Right renal pelvis (tissue), 4 donors: ENCODE measurements around the gene MAML3. TPM values are rescaled to one million over a fixed set of nuclear protein-coding genes. Genes with fewer than 3 reads are reported as not detected.
"Not testable (repeated sequence)": the region's sequence is repeated elsewhere in the genome, so short reads cannot be mapped to it uniquely, and the experiment has no call there.

Source experiments
- DNase-seq, 4 donors: peaks; one replicate each; pipeline ENCODE4 v3.0.0-alpha.2; 2013; ENCODE audit warnings: low read depth in 4 of 4, low spot score in 3 of 4, missing footprints in 1 of 4
- polyA plus RNA-seq, 4 donors: library from polyadenylated mRNA; unstranded; fragments of 120-200 nt; gene quantifications; one replicate each; pipeline ENCODE4 v1.2.1, GENCODE V29; 2013; ENCODE audit not compliant: insufficient read length in 4 of 4

The MAML3 gene
- polyA plus RNA-seq, 4 donors, result 17.4 to 19.8 (median 17.9) TPM

DNA sequence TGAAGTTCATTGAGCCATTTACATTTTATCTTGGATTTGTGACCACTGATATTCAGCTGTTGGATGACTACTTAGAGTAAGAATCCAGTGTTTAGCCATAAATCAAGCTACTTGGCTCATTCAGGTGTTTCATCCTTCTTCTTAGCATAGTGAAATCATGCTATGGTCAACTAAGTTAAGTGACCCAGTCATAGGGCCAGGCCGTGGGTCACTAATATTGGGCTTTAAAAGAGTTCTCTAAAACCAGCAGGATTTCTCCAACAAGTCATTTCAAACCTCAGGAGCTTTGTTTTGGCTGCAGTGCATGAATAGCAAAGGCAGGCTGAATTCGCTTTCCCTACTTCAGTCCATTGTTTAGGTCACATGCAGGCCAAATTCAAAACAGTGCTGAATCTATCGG, 181.0 kb downstream of the MAML3 start:
- no peak for DNase-seq

DNA sequence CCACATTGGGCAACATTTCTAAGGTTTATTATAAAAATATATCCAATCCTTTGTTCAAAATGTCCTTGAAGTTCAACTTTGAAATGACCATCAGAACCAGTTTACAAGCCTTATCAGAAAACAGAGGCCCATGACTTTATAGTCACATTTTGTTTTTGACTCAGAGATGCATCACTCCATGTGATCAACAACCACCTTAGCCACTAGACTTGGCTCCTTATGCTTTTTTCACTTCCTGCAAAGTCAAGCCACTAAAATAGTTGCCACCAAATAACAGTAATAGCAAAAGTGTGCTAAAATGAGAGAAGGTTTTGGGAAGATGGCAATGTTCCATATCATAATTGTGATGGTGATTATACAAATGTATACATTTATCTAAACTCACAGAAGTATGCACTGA, 181.7 kb downstream of the MAML3 start:
- no peak for DNase-seq

DNA sequence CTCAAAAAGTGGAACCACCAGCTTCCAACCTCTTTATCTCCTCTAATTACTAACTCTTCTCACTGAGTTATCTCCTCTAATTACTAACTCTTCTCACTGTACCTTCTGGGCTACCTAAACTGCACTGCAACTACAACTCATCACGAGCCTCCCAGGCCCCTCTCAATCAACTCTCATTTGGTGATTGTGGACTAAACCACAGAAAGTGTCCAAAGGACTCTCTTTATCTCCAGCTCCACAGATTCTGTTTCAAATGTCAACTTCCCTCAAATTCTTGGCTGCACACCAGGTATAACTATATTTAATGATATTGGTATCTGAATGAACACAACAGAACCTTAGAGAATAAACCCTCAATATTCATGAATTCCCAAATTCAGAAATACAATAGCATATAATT, 182.9 kb downstream of the MAML3 start:
- DNase-seq, result no peak

DNA sequence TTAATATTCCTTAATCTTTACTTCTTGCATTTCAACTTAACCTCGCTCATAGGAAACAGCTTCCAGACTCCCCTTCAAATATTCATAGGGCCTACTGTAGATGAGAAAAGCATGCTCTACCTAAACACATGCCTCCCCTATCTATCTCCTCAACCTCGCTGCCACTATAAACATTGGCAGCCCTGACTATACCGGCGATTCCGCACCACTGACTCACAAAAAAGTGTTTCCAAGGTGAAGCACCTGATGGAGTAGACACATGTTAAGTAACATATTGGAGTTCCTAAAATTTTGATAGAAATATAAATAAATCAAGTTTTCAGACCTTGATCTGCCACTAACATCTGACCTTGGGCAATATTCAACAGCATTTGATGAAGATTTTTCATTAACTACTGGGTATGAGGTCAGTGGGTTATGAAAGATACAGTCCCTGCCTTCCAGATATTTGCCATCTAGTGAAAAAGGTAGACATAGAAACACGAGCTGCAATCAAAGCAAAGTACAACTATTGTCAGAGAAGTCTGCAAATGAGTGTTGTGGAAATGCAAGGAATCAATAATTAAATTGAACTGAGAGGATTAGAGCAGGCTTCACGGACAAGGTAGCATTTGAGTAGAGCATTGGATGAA, 184.2 kb downstream of the MAML3 start:
- DNase-seq, result no peak

DNA sequence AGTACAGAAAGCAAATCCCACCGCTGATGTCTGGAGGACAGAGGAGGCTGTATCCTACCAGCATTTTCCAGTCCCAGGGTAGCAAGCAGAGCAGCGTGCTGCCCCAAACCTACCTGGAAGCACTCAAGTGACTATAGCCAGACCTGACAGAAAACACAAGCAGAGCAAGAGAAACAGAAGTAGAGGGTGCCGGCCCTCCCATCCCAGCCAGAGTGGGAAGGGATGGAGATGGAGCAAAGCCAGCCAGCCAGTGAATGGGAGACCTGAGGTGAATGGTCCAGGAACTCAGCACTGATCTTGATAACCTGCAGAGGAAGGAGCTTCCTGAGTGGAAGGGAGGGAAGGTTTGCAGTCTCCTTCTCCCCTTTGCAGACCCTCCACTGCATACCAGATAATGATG, 185.2 kb downstream of the MAML3 start:
- DNase-seq, result no peak

DNA sequence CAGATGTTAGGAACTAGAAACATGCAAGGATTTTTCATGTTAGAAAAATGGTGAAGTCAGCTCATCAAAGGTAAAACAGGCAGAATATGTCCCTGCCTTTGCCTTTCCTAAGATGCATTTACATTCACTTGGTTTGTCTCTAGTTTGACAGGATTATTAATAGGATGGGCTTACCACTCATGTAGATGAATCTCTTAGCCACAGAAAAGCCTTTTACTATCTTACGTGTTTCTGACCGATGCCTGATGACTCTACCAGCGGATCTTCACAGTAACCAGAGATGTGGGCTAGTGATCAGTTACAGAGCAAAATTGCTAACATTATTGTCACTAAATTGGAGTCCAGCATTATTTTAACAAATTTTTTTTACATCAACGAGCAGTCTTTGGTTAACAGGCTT, 187.6 kb downstream of the MAML3 start:
- no peak for DNase-seq

DNA sequence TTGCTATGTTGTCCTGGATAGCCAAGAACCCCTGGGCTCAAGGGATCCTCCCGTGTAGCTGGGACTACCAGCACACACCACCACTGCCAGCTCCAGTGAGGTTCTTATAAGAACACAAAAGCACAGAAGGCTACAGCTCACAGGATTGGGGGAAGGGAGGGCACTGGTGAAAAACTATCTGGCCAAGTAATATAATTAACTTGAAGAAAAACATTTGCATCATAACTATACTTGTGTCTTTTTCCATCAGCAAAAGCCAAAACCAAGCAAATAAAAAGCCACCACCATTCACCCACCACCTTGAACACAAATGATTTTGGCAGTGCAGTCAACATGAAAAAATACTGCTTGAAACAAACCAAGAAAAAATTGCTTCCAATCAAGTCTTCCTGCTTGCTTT, 188.2 kb downstream of the MAML3 start:
- no peak for DNase-seq

DNA sequence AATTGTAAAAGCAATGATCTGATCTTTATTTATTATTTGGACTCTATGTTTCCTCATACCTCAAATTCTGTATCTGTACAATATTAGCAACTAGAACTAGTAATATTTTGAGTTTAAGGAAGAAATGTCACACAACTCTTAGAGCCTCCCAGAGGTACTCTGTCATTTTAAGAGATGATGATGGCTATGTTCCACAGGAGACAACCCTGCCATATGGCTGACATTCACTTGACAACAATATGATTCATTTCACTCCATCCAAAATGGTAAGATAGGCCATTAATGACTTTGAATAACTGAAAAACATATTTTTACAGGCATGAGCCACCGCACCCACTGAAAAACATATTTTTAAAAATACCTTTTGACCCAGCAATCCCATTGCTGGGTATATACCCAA, 190.3 kb downstream of the MAML3 start:
- no peak for DNase-seq

DNA sequence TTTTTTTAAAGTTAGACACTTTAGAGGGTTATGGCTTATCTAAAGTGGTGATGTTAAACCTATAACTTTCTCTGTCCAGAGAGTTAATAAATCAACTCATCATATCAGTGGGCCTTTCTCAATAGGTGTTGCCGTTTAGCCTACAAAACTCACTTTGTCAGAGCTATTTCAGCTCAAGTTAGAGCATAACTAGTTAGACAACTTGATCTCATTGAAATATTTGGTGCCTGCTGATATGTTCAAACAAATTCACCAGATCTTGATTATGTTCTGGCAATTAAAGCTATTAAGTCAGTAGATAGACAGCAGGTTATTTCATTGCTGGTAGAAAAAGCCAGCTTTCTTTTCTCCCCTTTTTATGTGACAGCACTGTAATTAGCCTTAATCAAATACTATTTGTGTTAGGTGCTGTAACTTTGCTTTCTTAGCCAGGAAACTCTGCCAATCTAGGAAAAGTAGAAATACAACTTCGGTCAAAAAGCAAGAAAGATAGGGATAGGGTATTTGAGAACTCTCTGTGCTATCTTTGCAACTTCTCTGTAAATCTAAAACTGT, 191.8 kb downstream of the MAML3 start:
- no peak for DNase-seq

DNA sequence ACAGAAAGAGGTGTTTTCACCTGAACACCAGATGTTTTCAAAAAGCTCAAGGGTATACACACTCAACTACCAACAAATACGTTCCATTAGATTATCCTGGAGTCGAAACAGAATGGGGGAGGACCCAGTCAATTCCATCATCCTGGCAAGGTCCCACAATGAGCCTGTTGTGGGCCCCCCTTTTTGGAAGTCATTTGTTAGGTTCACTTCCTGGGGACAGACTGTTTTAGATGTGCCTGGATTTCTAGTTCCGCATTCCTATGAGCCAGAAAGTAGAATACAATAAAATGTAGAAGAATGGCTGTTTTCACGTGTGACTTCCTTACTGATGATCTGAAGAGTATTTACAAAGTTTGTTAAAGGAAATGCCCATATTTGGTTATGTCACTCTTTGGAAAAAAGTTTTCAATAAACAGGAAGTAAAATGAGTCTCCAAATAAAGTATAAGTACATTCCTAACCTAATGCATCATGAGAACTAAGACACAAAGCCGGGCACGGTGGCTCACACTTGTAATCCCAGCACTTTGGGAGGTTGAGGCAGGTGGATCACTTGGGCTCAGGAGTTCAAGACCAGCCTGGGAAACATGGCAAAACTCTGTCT, 192.5 kb downstream of the MAML3 start:
- DNase-seq, result no peak

DNA sequence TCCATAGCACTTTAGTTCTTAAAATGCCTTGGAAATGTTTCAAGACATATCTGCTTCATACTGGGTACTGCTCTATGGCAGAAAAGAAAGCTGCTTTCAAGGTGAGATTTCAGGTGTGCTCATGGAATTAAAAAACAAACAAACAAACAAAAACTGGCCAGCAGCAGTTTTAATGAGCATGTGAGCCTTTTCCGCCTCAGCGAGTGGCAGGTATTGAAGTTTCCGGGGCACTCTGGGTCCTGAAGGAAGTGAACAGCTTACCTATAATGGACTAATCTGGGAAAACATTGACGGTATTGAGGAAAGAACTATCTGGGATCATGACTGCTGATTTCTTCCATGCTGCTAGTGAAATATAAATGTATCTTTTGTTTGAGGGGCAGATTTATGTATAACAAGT, 194.6 kb downstream of the MAML3 start:
- DNase-seq, result no peak

DNA sequence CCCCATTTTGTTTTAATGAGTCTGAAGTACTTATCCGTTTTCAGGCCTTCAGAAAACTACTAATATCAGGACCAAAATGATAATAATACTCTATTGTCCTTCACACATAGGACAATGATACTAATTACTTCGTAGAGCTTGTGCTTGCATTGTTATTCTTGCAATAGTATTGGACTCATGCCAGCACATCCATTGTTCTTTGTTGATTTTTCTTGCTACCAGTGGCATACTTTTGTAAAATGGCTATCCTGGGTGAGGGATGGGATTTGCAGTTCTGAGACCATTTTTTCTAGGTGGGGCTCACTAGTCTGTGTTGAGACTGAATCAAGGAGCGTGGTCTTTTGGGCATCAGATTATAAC, 195.3 kb downstream of the MAML3 start:
- DNase-seq, result no peak

DNA sequence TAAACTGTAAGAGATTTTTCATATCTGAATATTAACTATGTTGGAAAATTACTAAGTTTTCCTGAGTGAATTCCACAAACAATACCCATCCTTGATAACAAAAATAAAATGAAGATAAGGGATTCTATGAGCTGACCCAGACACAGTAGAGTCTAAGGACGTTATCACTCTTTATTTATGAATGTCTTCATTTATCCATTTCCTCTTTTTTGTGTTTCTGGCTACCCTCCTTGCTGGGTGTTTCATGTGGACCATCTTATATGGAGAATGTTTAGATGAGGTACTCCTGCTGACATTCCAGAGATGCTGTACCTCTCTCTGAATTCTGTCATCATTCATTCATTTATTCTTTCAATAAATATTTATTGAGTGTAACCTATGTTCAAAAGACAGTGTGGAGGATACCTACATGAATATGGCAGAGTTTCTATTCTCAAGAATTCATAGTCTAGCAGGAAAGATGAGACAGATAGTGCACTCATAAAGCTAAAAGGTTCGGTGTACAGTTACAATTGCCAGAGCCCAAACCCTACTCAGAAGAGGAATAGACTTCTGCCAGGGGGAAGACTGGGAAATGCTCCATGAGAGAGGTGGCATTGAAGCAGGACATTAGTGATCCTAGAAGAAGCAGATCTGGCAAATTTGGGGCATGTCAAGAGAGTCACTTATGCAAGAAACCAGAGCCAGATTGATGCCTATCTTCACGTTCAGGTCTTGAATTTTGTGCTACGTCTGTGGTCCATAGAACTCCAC, 195.8 kb downstream of the MAML3 start:
- DNase-seq, result no peak

DNA sequence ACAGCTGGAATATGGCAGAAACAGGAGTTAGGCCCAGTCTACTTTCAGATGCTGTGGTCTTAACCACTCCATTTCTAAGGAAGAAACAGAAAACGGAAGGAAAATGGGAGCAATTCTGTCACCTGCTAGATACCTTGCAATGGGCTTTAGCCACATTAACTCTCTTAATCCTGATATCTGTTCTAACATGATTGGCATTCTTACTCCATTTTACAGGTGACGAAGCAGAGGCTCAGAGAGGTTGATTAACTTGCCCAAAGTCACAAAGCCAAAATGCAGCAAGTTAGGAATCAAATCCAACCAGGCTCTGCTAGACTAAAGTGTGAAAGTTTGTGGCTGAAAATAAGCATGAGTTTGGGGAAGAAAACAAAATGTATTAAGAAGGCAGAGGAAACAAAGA, 196.9 kb downstream of the MAML3 start:
- DNase-seq, result no peak

DNA sequence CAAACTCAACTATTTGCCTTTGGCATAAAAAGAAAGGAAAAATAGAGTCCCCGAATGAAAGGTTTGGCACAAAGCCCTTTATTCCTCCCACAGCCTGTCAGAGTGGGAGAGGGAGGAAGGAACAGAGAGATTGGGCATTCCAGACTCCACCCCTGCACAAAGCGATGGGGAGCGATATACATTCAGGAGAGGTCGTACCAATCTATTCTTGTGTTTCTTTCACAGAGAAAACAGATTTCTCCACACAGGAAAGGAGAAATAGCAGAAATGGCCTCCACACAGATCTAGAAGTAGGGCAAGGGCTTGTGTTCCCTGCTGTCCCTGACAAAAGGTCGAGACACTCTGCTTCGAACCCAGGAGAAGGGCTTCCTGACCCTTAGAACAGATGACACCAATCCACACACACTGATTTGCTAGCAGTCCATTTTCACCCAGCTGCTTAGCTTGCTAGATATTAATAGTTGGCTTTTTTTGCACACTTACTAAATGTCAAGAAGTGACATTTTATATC, 197.4 kb downstream of the MAML3 start:
- DNase-seq, result no peak

DNA sequence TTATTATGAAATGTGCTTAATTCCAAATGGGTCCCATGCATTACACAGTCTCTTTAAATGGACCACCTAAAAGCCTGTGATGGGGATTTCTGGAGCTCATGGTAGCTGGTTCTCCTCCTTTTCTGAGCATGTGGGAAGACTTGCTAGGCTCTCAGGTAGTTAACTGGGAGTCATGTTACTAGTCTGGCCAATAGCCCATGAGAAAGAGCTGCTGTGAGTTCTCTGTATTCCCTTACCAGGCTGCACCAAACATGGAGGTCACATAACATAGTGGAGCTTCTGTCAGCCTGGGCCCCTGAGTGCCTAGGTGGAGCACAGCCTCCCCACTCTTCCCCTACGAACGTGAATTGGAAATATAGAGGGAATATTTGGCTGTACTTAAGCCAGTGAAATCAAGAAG, 198.4 kb downstream of the MAML3 start:
- DNase-seq, result no peak

DNA sequence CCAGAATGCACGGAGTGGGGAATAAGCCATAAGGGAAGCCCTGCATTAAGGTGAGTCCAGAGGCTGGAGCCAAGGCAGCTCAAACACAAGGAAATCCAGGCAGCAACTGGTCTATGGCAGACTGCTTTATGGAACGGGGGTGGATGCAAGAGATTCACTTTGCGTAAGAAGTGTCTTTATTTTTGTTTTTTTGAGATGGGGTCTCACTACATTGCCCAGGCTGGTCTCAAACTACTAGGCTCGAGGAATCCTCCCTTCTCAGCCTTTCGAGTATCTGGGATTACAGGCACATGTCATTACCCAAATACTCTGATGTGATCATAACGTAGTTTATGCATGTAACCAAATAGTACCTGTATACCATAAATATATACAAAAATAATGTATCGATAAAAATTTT, 199.5 kb downstream of the MAML3 start:
- DNase-seq, result no peak

DNA sequence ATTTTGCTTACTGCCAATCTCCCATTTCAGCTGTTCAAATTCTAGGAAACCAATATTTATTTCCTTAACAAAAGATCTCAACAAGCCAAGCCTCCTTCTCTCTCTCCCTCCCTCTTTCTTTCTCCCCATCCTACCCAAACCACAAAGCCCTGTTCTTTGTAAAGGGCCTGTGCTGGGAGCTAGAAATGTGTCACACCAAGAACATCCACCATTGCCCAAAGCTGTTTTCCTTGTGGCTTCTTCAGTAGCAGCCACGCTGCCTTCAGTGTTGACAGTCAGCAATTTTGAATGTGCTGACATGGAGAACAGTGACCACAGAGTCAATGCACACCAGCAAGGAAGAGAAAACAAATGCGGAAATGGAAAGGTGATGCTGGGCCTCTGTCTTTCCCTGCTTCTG, 203.0 kb downstream of the MAML3 start:
- DNase-seq, result no peak

DNA sequence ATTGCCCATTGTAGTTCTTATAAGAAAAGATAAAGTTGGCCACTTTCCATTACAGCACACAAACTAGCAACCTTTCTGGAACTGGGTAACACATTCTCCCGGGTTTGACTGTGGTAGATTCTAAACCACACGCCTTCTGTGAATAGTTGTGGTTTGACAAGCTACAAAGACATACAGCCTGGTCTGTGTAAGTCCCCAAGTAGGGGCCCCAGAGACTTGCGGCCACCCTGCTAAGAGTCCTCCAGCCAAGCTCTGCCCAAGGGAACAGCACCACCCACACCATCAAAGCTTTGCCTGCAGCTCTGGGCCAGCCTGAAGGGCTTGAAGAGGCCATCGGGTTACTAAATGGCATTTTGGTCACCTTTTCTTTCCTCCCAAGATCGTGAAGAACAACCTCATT, 203.4 kb downstream of the MAML3 start:
- DNase-seq, result no peak

DNA sequence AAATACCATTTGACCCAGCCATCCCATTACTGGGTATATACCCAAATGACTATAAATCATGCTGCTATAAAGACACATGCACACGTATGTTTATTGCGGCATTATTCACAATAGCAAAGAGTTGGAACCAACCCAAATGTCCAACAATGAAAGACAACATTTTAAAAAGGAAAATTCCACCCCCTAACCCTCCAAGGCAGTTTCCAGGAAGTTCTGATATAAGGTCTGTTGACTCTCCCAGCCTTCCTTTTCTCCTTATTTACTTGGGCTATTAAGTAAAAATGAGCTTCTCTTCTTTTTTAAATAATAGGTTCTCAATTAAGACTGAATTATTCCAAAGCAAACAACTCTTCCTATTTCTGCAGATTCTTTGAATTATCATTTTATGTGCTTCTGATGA, 209.1 kb downstream of the MAML3 start:
- not testable (repeated sequence) for DNase-seq

DNA sequence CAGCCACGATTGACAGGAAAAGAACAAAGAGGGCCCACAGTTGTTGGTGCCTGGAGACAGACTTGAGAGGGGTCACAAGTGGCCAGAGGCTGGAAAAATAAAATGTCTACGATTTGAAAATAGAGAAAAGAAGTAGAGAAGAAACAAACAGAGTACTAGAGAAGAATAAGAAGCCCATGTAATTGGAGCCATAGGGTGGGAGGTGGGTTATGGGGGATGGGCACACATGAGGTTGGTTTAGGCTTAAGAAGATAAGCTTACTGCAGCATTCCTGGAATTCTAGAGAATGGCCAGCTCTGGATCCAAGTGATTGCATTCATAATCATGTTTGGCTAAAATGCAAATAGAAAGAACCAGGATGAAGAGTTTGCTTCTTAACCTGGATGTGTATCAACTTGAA, 210.7 kb downstream of the MAML3 start:
- no peak for DNase-seq

DNA sequence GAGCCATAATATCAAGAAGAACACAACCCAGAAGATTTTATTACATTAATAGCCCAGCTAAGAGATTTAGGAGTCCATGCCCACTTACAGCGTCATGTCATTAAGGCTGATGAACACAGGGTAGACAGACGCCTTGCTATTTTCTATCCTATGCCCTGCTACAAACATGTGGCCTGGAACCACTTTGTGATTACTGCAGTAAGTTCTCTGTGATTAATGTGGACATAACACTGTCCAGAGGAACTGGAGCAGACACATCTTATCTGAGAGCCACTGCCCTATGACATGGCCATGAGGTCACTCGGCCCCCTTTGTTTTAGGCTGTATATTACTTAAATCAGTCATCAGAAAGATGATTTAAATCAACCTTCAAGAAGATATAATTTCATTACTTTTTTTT, 211.7 kb downstream of the MAML3 start:
- no peak for DNase-seq
